Stimulated activated CD8-positive, alpha-beta memory T cell treated with anti-CD3 and anti-CD28 coated beads, Interleukin-4, amount 100 ng/mL, for 24 hours (primary cell): ENCODE data around the gene SMG6.
"Not testable (repeated sequence)": the region's sequence is repeated elsewhere in the genome, so short reads cannot be mapped to it uniquely, and the experiment has no call there.

Experiments
- DNase-seq: peaks from one replicate; pipeline ENCODE4 v3.0.0-alpha.2; 2020; ENCODE audit warnings: low read depth

SMG6 gene

DNA sequence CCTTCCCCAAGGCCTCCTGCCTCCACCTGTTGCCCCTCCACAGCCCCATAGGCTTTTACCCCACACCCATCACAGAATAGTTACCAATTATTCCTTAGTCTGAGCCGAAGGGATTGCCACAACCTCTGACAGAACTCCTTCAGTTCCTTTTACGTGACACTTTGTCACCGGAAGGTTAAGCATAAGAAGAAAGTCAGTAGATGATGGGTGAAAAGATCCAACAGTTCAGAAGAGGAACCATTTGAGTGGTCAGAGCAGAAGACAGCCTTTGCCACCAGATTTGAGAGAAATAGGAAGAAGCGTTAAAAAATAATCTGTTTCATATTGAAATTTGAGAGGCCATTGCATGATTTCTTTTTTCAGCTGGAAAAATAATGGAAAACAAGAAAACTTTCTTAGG lies 1.3 kb upstream of the SMG6 start:
- DNase-seq: no peak

DNA sequence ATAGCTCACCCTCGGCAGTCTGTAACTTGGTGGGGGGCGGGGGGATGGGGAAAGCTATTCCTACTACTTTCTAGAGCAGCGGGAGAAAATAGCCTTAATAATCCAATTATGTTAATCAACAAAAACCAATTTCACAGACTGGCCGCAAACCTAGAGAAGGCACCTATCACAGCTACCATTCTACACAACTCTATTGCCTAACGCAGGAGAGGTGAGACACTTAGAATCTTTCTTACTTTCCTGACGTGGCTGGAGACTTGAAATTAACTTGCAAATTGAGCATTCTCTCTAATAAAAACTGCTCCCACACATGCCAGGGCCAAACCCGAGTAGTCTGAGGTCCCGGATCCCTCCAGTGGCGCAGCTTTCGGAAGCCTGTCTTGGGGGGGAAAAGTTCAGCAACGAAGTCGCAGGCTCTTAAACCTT lies 794 bp downstream of the SMG6 start:
- DNase-seq: no peak

- DNase-seq: no peak
These were observed 3.8 kb downstream of the SMG6 start for GRCh38 chr17:2299756-2300155.

GRCh38 chr17:2299136-2299535 lies 4.4 kb downstream of the SMG6 start:
- DNase-seq: no peak

DNA sequence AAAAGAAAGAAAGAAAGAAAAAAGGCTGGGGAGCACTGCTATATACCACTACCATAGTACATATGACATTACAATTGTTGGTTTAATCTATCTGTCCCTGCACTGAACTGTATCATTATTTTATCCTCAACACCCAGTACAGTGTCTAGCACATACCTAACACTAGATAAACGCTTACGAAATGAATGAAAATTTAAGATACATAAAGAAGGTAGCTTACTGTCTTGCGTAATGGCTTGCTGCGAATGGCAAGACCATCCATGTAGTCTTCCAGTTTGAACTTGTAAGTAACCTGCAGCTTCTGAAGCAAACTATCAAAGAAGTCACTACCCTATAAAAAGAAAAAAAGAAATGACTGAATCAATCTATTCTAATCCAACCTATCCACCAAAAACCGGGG lies 6.6 kb downstream of the SMG6 start:
- no peak for DNase-seq

DNA sequence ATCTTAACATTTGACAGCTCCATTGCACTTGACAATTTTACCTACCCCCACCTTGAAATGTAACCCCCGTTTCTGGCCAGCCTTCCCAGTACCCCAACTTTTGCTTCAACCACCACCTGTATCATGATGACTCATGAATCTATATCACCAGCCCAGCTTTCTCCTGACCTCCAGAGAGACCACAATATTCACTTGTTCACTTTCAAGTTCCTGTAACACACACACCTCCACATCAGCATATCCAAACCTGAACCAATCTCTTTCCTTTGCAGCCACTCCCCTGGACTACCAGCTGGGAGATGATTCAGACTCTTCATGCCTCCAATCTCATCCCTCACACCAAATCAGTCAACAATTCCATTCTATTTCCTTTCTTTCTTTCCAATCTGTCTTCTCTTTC lies 8.0 kb downstream of the SMG6 start:
- DNase-seq: no peak

GRCh38 chr17:2292100-2292499 lies 11.5 kb downstream of the SMG6 start:
- DNase-seq: no peak

GRCh38 chr17:2289878-2290478 lies 13.6 kb downstream of the SMG6 start:
- no peak for DNase-seq

- DNase-seq: no peak
These were observed 20.3 kb downstream of the SMG6 start for GRCh38 chr17:2283302-2283701.

DNA sequence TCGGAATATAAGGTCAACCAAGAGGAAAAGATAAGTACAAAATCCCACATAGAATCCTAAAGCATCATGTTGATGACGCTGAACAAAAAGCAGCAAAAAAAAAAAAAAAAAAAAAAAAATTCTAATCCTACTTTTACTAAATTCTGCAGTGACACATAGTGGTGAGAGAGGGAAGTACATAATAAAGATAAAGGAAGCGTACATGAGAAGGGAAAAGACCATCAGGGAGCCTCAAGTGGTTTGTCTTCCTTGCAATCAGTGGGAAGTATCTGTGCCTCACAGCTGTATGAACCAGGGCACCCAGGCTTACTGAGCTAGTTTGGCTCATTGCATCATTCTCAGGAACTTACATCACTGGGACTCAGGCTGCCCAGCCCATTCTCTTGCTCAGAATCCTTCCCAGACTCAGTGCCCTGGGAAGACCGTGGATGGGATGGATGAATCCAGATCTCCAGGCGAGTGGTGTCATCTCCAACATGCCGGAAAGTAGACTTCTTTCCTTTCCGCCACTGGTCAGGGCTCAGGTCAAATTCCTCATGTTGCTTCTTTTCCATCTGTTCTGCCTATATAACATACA lies 21.2 kb downstream of the SMG6 start:
- DNase-seq: no peak

- no peak for DNase-seq
These were observed 23.9 kb downstream of the SMG6 start for GRCh38 chr17:2279707-2280106.

DNA sequence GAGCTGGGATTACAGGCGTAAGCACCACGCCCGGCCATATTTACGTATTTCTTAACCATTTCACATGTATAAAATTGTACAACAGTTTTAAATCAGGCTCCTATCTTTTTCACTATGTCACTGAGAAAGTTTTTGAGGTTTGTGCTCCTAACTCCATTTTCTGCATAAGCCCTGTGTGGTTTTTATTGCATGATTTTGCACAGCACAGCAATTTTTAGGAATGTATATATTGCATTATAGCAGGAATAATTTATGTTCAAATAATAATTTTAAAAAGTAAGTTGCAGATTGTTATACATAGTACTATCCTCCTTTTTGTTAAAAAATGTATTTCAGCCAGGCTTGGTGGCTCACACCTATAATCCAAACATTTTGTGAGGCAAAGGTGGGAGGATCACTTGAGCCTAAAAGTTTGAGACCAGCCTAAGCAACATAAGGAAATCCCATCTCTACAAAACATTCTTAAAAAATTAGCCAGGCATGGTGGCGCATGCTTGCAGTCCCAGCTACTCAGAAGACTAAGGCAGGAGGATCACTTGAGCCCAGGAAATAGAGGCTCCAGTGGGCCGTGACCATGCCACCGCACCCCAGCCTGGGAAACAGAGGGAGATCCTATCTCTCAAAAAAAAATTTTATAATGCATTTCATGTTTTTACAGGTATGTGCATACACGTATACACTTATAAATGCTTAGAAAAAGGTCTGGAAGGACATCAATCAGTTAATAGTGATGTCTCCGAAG lies 26.0 kb downstream of the SMG6 start:
- no peak for DNase-seq

DNA sequence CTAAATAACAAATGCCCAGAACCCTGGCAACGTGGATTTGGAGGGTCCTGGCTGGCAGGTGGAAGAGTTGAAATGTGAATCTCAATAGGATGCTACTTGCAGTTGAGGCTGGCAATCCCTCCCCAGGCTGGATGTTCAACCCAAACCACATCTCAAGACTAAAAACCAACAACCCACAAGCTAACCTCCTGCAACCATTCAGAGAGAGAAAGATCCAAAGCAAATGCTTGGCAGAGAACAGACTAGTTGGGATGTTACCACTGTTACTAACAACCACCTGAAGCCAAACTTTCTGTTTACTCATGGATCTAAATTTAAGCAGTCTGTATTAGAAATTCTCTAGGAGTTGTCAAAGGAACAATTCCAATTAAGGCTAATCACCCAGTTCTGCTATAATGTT lies 27.9 kb downstream of the SMG6 start:
- no peak for DNase-seq

DNA sequence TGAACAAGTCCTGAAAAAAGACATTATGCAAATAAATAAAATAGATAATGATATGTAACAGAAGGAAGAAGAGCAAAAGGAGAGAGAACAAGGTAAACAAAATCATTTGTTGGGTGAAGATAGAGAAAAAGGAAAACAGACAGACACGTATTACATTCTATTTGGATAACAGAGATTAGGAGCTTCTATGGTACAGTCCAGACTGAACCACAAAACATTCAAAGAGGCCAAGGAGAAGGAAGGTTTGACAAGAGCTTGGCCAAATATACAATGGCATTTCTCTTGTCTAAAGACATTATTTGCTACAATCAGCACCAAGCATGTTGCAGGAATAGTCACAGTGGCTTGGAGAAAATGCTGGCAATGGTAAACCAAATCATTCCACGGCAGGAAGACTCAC lies 29.2 kb downstream of the SMG6 start:
- DNase-seq: no peak

- DNase-seq: no peak
These were observed 31.4 kb downstream of the SMG6 start for GRCh38 chr17:2271985-2272702.

GRCh38 chr17:2267354-2267753 lies 36.2 kb downstream of the SMG6 start:
- no peak for DNase-seq

- no peak for DNase-seq
These were observed 36.7 kb downstream of the SMG6 start for GRCh38 chr17:2266865-2267228.

DNA sequence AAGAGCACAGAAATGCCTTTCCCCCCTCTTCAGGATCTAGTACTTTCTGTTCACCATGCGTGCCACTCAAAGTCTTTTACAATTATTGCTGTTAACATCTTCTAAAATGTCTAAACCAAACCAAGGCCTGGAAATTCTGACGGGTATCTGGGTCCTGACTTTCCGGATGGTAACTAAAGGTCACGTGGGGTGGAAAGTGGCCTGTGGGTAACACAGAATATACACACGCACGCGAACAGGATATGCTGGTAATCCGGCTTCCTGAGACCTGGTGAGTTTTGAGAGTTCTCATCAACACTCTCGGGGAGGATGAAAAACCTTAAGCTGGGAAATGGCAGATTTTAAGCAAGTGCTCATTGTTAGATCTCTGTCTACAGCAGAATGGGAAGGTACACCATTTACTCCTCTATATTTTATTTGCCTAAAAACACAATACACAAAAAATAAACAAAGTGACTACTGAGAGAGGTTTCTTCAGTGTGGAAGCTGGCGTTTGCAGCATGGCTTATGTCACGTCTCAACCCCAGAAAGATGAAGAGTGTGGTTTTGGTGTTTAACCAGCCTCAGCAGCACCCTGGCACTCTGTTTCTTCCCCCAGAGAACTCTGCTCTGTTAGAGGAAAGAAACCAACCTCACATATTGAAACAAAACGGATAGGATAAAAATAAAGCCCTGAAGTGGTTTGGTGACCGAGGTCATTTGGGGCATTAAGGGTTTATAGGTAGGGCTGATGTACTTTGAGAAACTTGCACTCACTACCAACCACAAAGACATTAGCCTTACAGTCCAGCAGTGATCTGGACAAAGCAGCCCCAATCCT lies 37.3 kb downstream of the SMG6 start:
- DNase-seq: peak; percentile 73

- not testable (repeated sequence) for DNase-seq
These were observed 38.4 kb downstream of the SMG6 start for GRCh38 chr17:2265166-2265565.

DNA sequence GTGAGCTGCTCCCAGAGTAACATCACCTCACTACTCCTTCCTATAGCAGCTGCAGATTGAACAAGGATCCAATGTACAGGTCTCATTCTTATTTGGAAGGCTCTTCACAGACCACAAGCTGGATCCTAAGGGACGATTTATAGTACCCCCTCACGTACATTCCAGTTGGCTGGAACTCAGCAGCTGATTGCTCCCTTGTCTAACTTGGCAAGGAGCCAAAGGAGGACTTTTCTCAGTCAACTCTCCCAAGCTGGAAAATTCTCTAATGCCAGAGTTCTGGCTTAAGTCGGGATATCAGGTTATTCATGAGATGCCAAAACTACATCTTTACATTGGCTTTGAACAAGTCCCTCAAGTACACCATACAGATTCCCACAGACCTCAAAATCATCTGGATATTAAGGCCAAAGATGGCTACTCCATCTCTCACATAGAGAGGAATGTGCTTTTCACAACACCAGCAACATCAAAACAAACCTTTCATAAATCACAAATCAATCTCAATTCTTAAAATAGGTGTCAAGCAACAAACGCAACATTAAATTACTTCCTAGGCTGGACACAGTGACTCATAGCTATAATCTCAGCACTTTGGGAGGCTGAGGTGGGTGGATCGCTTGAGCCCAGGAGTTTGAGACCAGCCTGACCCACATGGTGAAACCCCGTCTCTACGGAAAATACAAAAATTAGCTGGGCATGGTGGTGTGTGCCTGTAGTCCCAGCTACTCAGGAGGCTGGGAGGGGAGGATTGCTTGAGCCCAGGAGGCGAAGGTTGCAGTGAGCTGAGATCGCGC lies 39.3 kb downstream of the SMG6 start:
- DNase-seq: no peak
